Glutamatergic neuron (in vitro differentiated cells): ENCODE data around the gene JPH4. TPM values are rescaled to one million over a fixed set of nuclear protein-coding genes. Genes with fewer than 3 reads are reported as not detected.

Experiments used
- DNase-seq: peaks from one replicate; pipeline ENCODE4 v3.0.0; 2022
- H3K27ac Mint-ChIP-seq: one replicate; pipeline ENCODE4 v1.8.0; 2020; ENCODE audit warnings: mild to moderate bottlenecking, mixed read lengths, inconsistent platforms; ENCODE audit not compliant: unreplicated experiment
- H3K27me3 Mint-ChIP-seq: one replicate; pipeline ENCODE4 v1.8.0; 2020; ENCODE audit warnings: mild to moderate bottlenecking, moderate library complexity, mixed read lengths, inconsistent platforms; ENCODE audit not compliant: unreplicated experiment
- H3K36me3 Mint-ChIP-seq: one replicate; pipeline ENCODE4 v1.8.0; 2020; ENCODE audit warnings: mild to moderate bottlenecking, mixed read lengths, inconsistent platforms; ENCODE audit not compliant: unreplicated experiment
- H3K4me1 Mint-ChIP-seq: one replicate; pipeline ENCODE4 v1.8.0; 2020; ENCODE audit warnings: mild to moderate bottlenecking, low read depth, mixed read lengths, inconsistent platforms; ENCODE audit not compliant: unreplicated experiment
- H3K4me3 Mint-ChIP-seq: one replicate; pipeline ENCODE4 v1.8.0; 2020; ENCODE audit warnings: mild to moderate bottlenecking, mixed read lengths, inconsistent platforms; ENCODE audit not compliant: unreplicated experiment
- H3K9me3 Mint-ChIP-seq: one replicate; pipeline ENCODE4 v1.8.0; 2020; ENCODE audit warnings: mild to moderate bottlenecking, moderate library complexity, mixed read lengths, inconsistent platforms; ENCODE audit not compliant: unreplicated experiment
- CTCF ChIP-seq: fragments of 200-600 bp; sonication (generic); IDR thresholded peaks from one replicate; pipeline ENCODE4 v1.5.0; 2021; ENCODE audit not compliant: partially characterized antibody, unreplicated experiment
- total RNA-seq: library from RNA; stranded (reverse); fragmentation: NEBNext Ultra II Directional; extraction: Animal tissue kit (Norgen Biotek cat#: 25700); gene quantifications from one replicate; pipeline ENCODE4 v1.2.1, GENCODE V29; 2021; ENCODE audit not compliant: unreplicated experiment

The JPH4 gene
- total RNA-seq, 1 donor from 2014 or later, result 52.7 TPM

DNA sequence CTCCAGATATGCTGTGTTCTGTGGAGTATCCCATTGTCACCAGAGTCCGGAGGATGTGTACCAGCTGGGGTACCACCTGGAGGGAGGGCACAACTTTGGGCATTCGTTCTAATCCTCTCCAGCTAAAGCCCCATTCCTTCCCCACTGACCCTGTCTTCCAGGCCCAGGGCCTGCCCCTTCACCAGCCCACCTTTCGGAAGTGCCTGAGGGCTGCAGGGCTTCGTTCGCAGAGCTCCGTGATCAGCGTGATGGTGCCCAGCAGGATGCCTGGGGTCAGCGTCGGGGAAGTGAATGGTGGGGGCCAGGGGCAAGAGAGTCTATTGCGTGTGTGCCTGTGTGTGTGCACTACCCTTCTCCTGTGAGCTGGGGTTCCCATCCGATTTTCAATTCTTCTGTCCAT lies 13.0 kb downstream of the JPH4 start:
- no peak for DNase-seq
- TF ChIP-seq CTCF, result no peak
- H3K9me3 Mint-ChIP-seq, result peaks cover 11% of the 10 kb centered on the region
- H3K4me3 Mint-ChIP-seq, result no peak overlapping the region
- H3K36me3 Mint-ChIP-seq, result peaks cover 4% of the 10 kb centered on the region
- no peak overlapping the region for H3K27ac Mint-ChIP-seq
- peaks cover 18% of the 10 kb centered on the region for H3K4me1 Mint-ChIP-seq
- peaks cover 19% of the 10 kb centered on the region for H3K27me3 Mint-ChIP-seq

DNA sequence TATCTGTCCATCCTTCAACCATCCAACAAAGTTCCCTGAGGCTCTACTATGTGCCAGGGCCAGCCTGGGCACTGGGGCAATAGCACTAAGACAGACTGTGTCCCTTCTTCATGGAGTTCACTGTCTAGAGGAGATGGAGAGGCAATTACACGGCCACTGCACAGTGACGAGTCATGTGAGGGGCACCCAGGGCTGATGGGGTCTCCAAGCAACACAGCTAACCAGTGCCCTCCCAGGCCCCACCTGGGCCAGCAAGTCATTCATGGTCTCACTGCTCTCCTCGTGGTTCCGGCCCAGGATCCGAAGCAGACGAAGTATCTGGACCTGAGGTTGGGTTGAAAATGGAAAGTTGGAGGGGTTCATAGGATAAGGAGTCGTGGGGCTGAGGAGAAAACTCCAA lies 13.7 kb downstream of the JPH4 start:
- DNase-seq, result no peak
- Mint-ChIP-seq H3K27ac (no peak overlapping the region), H3K27me3 (peaks cover 19% of the 10 kb centered on the region), H3K36me3 (peaks cover 4% of the 10 kb centered on the region), H3K4me1 (peaks cover 18% of the 10 kb centered on the region), H3K9me3 (peaks cover 14% of the 10 kb centered on the region), H3K4me3 (no peak overlapping the region)
- no peak for TF ChIP-seq CTCF

GRCh38 chr14:23564181-23564812 lies 14.3 kb downstream of the JPH4 start:
- Mint-ChIP-seq H3K36me3 (peaks cover 2% of the 10 kb centered on the region), H3K4me1 (peaks cover 16% of the 10 kb centered on the region), H3K27ac (peak overlapping the region; percentile 20), H3K9me3 (peaks cover 14% of the 10 kb centered on the region), H3K4me3 (no peak overlapping the region), H3K27me3 (peaks cover 18% of the 10 kb centered on the region)
- peak; percentile 8 for DNase-seq
- TF ChIP-seq CTCF, result no peak

- Mint-ChIP-seq H3K4me3 (no peak overlapping the region), H3K9me3 (peaks cover 14% of the 10 kb centered on the region), H3K27me3 (peaks cover 17% of the 10 kb centered on the region), H3K36me3 (no peaks in the 10 kb centered on the region), H3K27ac (no peak overlapping the region), H3K4me1 (peaks cover 14% of the 10 kb centered on the region)
- no peak for TF ChIP-seq CTCF
- DNase-seq, result peak; percentile 7
Measured at GRCh38 chr14:23563473-23564180, 15.0 kb downstream of the JPH4 start.

- Mint-ChIP-seq H3K4me3 (no peak overlapping the region), H3K4me1 (peaks cover 15% of the 10 kb centered on the region), H3K27me3 (peaks cover 16% of the 10 kb centered on the region), H3K36me3 (no peaks in the 10 kb centered on the region), H3K9me3 (peaks cover 13% of the 10 kb centered on the region), H3K27ac (peak overlapping the region; percentile 77)
- TF ChIP-seq CTCF, result peak; percentile 96
- peak; percentile 84 for DNase-seq
Measured at GRCh38 chr14:23562822-23563472, 15.6 kb downstream of the JPH4 start.
